ENCODE results near the gene URB2. TPM values are rescaled to one million over a fixed set of nuclear protein-coding genes. Genes with fewer than 3 reads are reported as not detected.

The URB2 gene
- total RNA-seq, 1 donor from 2014 or later, result 10.3 TPM

DNA sequence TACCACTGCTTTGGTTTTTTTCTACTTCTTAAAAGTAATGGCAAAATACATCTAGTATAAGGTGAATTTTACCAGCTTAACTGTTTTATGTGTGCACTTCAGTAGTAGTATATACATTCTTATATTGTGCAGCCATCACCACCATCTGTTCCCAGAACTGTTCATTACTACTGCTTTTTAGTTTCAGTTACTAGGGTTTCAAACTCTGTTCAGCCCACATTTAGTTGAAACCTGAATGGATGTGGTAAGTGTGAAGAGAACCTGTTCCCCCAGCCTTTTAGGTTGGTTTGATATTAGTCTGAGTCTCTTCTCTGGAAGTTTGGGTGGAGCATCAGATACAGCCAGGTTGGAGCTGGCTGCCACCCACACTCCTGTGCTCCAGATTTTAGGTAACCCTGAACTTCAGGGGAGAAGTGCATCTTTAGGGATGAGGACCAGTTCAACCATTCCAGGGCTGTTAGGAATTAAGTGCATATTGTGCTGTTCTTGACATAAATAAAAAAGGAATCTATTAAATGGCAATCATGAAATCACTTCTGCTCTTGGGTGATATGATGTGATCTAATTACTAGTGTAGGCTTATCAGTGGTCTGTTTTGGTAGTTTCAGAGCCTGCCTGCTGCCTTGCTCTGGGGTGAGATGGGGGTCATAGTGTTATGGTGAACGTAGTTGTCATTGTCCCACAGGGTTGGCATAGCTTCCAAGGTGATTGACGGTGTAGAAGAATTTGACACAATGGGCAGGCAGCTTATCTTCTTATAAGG, 32.1 kb downstream of the URB2 start:
- peak overlapping the region; percentile 31 for H3K27ac Mint-ChIP-seq
- H3K9me3 Mint-ChIP-seq, result no peaks in the 10 kb centered on the region
- Histone ChIP-seq H3K4me1 (no peaks in the 10 kb centered on the region), H3K4me3 (no peak overlapping the region), H2AFZ (replicated peaks) (no peak overlapping the region), H3F3A (ENCODE audit: low read depth) (peaks cover 22% of the 10 kb centered on the region), H4K20me1 (ENCODE audit: low read depth) (no peaks in the 10 kb centered on the region), H3K27me3 (no peaks in the 10 kb centered on the region), H3K79me2 (ENCODE audit: low read depth) (no peaks in the 10 kb centered on the region), H3K9me3 (ENCODE audit: low read depth) (no peaks in the 10 kb centered on the region), H3K36me3 (peaks cover 5% of the 10 kb centered on the region), H3K4me2 (no peak overlapping the region), H3K27ac (no peak overlapping the region), H3K9ac (no peak overlapping the region)
- no peak overlapping the region for H3K4me3 Mint-ChIP-seq
- TF ChIP-seq EZH2 (IDR thresholded peaks at IDR 0.05), result no peak
- TF ChIP-seq, protein P1, sequence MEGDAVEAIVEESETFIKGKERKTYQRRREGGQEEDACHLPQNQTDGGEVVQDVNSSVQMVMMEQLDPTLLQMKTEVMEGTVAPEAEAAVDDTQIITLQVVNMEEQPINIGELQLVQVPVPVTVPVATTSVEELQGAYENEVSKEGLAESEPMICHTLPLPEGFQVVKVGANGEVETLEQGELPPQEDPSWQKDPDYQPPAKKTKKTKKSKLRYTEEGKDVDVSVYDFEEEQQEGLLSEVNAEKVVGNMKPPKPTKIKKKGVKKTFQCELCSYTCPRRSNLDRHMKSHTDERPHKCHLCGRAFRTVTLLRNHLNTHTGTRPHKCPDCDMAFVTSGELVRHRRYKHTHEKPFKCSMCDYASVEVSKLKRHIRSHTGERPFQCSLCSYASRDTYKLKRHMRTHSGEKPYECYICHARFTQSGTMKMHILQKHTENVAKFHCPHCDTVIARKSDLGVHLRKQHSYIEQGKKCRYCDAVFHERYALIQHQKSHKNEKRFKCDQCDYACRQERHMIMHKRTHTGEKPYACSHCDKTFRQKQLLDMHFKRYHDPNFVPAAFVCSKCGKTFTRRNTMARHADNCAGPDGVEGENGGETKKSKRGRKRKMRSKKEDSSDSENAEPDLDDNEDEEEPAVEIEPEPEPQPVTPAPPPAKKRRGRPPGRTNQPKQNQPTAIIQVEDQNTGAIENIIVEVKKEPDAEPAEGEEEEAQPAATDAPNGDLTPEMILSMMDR (IDR thresholded peaks at IDR 0.05), result no peak
- TF ChIP-seq EZH2phosphoT487 (IDR thresholded peaks at IDR 0.05), result no peak
- no peaks in the 10 kb centered on the region for H3K4me1 Mint-ChIP-seq
- H3K36me3 Mint-ChIP-seq, result peaks cover 17% of the 10 kb centered on the region
- no peak for DNase-seq (ENCODE audit: low spot score)
- H3K27me3 Mint-ChIP-seq (ENCODE audit: insufficient read depth, low read depth), result peaks cover 4% of the 10 kb centered on the region

DNA sequence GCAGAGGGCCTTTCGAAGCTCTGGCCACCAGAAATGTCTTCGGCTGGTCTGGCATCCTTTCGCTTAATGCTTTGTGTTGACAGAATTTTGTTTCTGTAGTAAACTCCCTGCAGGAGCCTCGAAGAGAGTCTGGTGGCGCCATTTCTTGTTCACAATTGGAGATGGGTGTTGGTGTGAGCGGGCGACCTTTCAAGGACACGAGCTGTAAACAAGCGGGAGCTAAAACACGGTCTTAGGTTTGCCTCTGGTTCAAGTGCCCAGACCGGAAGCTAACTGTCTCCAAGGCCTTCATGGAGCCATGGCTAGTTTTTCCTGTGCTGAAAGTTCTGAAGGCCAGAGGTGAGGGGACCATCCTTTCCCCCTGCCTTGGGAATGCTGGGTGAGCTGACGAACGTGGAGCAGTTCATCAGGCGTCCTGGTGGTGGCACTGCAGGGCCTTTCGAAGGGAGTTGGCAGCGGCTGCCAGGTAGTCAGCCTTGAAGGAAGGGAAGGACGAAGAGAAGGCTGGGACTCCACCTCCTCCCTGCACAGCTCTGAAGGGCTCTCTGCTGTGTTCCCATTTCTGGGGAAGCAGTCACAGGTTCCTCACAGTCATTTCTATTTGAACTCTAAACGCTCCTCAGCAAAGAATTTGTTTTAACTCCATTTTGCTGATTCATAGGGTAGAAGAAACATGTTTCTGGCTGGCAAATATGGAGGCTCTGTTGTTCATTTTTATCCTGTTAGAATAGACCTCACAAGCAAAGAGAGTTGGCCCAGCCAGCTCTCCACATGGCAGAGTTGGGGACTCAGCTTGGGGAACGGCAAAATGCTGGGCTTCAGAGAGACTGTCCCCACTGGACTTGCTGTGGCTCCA, 35.2 kb downstream of the URB2 start:
- no peaks in the 10 kb centered on the region for H3K79me2 ChIP-seq (ENCODE audit: low read depth)
- H3K9ac ChIP-seq, result no peak overlapping the region
- no peaks in the 10 kb centered on the region for H3K4me1 Mint-ChIP-seq
- peak; percentile 86 for DNase-seq (ENCODE audit: low spot score)
- H4K20me1 ChIP-seq (ENCODE audit: low read depth), result no peaks in the 10 kb centered on the region
- no peak overlapping the region for H2AFZ ChIP-seq (replicated peaks)
- H3K4me1 ChIP-seq, result no peaks in the 10 kb centered on the region
- H3K27me3 Mint-ChIP-seq (ENCODE audit: insufficient read depth, low read depth), result peaks cover 2% of the 10 kb centered on the region
- H3K27ac ChIP-seq, result no peak overlapping the region
- peaks cover 5% of the 10 kb centered on the region for H3K36me3 ChIP-seq
- no peaks in the 10 kb centered on the region for H3K9me3 Mint-ChIP-seq
- no peaks in the 10 kb centered on the region for H3K27me3 ChIP-seq
- no peak overlapping the region for H3K27ac Mint-ChIP-seq
- no peak for TF ChIP-seq EZH2 (IDR thresholded peaks at IDR 0.05)
- TF ChIP-seq, protein P1 (IDR thresholded peaks at IDR 0.05), result peak; percentile 88
- no peak overlapping the region for H3K4me3 ChIP-seq
- H3K4me2 ChIP-seq, result no peak overlapping the region
- H3K4me3 Mint-ChIP-seq, result no peak overlapping the region
- peaks cover 22% of the 10 kb centered on the region for H3F3A ChIP-seq (ENCODE audit: low read depth)
- H3K36me3 Mint-ChIP-seq, result peaks cover 4% of the 10 kb centered on the region
- no peaks in the 10 kb centered on the region for H3K9me3 ChIP-seq (ENCODE audit: low read depth)

DNA sequence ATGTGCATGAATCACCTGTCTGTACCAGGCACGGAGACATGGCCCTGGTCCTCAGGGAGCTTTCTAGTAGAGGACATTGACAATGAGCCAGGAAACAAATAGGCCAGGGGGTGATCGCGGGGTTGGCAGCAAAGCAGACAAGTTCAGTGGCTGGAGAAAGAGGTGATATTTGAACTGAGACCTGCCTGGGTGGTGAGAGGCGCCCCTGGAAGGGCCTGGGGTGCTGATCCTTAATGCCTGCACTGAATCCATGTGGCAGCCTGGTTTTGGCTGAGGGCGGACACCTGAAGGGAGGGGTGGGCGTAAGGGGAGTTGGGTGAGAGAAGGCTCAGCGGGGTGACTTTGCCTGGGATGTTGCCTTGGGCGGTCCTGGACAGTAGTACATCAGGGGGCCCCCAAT, 35.9 kb downstream of the URB2 start:
- H3K79me2 ChIP-seq (ENCODE audit: low read depth), result no peaks in the 10 kb centered on the region
- Mint-ChIP-seq H3K27ac (no peak overlapping the region), H3K4me1 (no peaks in the 10 kb centered on the region), H3K9me3 (no peaks in the 10 kb centered on the region), H3K27me3 (ENCODE audit: insufficient read depth, low read depth) (peaks cover 2% of the 10 kb centered on the region), H3K36me3 (peaks cover 4% of the 10 kb centered on the region), H3K4me3 (no peak overlapping the region)
- H3K36me3 ChIP-seq, result peaks cover 5% of the 10 kb centered on the region
- peaks cover 22% of the 10 kb centered on the region for H3F3A ChIP-seq (ENCODE audit: low read depth)
- no peak for DNase-seq (ENCODE audit: low spot score)
- H3K4me1 ChIP-seq, result no peaks in the 10 kb centered on the region
- H2AFZ ChIP-seq (replicated peaks), result no peak overlapping the region
- no peak overlapping the region for H3K4me3 ChIP-seq
- no peak overlapping the region for H3K9ac ChIP-seq
- H3K27ac ChIP-seq, result no peak overlapping the region
- H3K27me3 ChIP-seq, result no peaks in the 10 kb centered on the region
- TF ChIP-seq, protein P1 (IDR thresholded peaks at IDR 0.05), result no peak
- TF ChIP-seq EZH2phosphoT487 (IDR thresholded peaks at IDR 0.05) (no peak), EZH2 (IDR thresholded peaks at IDR 0.05) (no peak)
- no peaks in the 10 kb centered on the region for H4K20me1 ChIP-seq (ENCODE audit: low read depth)
- H3K9me3 ChIP-seq (ENCODE audit: low read depth), result no peaks in the 10 kb centered on the region
- H3K4me2 ChIP-seq, result no peak overlapping the region

All from neural progenitor cell (in vitro differentiated cells).